NCI-H345 treated with DMSO at 0.1 percent for 48 hours (cell line): ENCODE data around the gene LSG1.
A peak's percentile ranks its signal among the peaks of the same experiment; 100 is the strongest.

Source experiments
- DNase-seq: peaks from one replicate; lab custom pipeline; 2025; ENCODE audit not compliant: unreplicated experiment; lab: John Stamatoyannopoulos, UW

The LSG1 gene

DNA sequence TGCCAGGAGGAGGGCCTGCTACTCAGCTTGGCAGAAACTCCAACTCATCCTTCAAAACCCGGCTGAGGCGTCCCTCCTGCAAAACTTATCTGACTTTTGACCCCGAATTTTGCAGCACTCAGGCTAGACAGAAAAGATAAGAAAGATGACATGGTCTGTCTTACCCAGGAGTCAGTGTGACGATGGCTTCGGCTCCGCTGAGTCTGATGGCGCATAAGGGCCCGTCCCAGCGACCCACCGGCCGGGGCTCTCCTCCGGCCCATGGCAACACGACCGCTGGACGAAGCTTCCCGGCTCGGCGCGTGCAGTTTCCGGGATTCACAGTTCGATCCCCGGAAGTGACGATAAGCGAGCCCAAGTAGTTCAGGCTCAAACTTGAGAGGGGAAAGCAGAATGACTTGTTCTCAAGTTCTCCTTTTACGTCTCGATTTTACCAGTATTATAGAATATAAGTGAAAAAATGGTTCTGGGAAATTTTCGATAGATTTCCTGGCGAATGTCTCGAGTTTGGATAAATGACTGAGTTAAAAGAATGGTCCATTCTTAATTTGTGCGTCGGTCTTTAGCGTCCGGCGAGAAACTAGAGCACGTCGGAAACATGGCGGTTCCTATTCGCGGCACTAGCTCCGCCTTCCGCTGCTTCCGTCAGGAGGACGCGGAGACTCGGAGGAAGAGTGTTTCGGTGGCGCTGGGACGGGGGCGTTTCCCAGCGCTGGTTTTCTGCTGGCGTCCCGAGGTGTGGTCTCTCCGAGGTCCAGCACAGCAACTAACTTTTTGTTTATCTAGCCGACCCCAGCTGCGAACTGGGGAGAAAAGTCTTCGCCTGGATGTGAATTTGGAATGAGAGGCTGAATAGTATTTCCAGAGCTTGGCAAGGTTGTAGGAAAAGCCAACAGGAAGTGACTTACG, at the start of gene LSG1:
Gene LSG1, minus strand, starts transcription at position 292 of the 909 bp plus-strand sequence. Its CDS starts 29 bp downstream, at position 263.
- peak; percentile 99 for DNase-seq

DNA sequence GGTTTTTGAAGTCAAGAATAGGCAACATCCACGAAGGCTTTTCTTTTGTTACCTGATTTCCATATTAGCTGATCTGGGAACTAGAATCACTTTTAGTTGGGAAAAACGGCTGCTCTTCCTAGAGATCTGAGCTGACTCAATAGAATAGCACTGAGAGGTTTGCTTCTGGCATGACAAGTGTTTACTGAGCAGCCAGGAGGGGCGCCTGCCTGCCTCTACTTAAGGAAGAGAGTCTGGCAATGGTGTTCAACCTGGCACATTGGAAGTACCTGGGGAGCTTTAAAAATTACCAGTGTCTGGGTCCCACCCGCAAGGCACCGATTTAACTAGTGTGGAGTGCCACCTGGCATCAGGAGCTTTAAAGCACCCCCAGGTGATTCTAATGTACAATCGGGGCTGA, 48.1 kb upstream of the LSG1 start:
- peak; percentile 89 for DNase-seq

GRCh38 chr3:194718079-194718478, 46.1 kb upstream of the LSG1 start:
- no peak for DNase-seq

- no peak for DNase-seq
These were observed 43.2 kb upstream of the LSG1 start for GRCh38 chr3:194715022-194715800.

- no peak for DNase-seq
These were observed 42.6 kb upstream of the LSG1 start for GRCh38 chr3:194714564-194714963.

- DNase-seq: no peak
These were observed 42.1 kb upstream of the LSG1 start for GRCh38 chr3:194714137-194714455.

DNA sequence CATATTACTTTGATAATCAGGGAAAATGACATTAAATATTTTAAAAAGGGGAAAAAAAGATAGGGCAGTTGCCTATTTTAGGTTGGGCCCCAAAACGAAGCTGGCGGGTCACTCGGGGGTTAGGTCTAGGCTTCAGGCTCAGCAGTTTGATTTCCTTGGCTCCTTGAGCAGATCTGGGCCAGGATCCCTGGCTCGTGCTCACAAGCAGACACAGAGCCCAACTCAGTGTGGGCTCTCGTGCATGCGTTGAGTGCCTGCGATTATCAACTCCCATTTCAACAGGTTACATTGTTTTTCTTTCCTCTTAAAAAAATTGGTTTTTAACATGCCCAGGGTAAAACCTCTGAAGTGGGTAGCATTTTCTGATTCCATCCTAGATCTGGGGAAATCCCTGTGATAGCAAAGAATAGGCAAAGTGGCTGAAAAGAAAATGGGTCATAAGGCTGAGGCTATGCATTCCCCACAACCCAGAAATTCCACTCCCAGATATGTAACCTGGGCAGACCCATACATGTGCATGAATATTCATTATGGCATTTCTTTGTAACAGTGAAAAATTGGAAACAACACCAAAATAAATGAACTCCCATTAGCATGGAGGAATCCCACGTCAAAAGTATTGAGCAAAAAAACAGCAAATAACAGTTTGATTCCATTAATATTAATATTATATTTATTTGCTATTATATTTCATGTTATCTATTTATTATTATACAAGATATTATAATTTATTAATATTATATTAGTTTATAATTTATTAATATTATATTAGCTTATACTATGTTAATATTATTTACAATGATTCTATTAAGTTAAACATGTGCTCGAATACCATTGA, 41.5 kb upstream of the LSG1 start:
- no peak for DNase-seq

DNA sequence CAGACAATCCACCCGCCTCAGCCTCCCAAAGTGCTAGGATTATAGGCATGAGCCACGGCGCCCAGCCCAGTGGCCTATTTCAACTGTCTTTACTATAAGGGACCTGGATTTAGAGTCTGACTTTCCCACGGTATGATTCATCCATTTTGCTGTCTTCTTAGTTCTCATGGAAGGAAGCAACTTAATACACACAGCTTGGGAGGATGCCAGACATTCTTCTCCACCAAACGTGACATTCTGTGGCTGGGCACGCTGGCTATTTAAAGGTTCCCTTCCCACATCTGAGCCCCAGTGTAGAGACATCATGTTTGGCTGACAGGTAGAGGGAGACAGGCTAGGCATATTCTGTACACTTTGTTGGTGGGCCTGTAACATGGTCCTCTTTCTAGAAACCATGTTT, 39.9 kb upstream of the LSG1 start:
- no peak for DNase-seq

DNA sequence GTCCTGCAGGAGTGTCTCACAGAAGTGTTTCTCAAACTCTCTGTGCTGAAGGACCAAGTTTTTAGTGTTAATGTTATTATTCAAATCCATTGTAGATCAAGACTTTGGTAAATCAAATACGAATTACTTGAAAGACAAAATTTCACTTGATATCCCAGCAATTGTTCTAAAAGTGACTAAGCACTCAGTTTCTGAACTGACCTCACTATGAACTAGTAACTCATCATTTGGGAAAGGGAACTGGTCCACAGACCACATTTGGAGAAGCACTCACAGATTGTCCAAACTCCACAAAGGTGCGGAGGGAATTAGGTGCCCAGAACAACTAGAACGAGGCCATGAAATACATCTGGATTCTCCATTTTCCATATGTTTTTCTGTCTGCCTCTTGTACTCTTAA, 39.3 kb upstream of the LSG1 start:
- DNase-seq: no peak

DNA sequence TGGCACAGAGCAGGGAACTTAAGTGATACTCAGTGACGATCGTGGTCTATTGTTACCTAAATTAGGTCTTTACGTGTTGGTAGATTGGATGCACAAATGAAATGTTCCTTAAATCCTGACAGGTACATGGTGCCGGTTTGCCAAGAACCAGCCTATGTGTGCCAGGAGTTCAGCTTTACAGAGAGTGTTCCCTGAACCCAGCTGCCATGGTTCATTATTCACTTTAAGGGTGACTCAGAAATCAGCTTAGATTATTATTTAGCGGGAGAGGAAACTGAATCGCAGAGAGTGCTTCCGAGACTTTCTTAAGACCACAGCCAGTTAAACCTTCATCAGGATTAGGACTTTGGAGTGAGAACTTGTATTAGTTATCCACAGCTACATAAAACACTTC, 35.2 kb upstream of the LSG1 start:
- no peak for DNase-seq

GRCh38 chr3:194705761-194706160, 33.8 kb upstream of the LSG1 start:
- no peak for DNase-seq

- no peak for DNase-seq
These were observed 33.2 kb upstream of the LSG1 start for GRCh38 chr3:194705227-194705626.

- DNase-seq: no peak
These were observed 30.6 kb upstream of the LSG1 start for GRCh38 chr3:194702545-194702944.

- no peak for DNase-seq
These were observed 24.7 kb upstream of the LSG1 start for GRCh38 chr3:194696702-194697101.

DNA sequence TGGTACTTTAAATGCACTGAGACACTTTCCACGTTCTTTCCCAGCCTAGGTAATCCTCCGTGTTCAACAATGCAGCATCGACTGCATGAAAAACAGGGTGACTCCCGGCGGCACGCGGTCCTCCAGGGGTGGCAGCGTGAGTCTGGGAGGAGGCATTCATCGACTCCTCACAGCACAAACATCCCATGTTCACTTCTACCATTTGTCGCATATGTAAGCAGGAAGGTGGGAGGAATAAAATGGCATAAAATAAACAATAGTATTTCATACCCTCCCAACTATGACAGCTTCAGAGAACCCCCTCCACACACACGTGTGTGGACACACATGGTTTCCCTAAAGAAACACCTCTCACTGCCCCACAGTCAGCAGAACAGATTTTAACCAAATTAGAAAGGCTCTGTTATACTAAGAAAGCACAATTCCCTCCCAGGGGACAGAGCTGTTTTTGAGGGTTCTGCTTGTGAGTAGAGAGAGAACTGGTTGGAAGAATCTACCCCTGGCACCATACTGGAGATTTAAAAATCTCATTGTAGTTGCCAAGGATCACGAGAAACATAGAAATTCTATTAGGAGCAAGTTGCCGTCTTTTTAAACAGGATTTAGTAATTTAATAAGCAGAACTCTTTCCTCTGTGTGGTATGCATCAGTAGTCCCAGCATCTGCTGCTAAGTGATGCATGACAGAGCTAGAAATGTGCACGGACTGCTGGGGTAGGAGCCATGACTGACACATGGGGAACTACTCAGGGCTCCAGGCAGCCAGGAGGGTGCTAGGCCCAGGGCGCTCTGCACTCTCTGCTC, 19.7 kb upstream of the LSG1 start:
- peak; percentile 41 for DNase-seq

- no peak for DNase-seq
These were observed 18.7 kb upstream of the LSG1 start for GRCh38 chr3:194690501-194691372.

GRCh38 chr3:194689493-194689944, 17.5 kb upstream of the LSG1 start:
- no peak for DNase-seq

DNA sequence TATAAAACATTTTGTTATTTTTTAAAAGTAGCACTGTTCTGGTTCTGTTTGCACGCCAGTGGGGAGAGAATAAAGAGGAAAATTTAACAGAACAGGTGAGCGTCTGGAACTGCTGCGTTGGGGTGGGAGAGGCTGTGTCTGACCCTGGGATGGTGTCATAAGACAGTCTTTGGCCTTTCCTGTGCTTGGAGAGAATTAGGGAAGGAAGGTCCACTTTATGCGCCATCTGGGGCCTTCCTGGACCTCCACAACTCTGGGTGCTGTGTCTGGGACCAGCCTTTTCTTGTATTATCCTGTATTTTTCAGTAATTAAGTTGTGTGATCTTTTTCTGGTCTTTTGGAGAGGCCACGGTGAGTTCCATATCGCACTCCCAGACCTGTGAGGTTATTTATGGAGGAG, 17.0 kb upstream of the LSG1 start:
- DNase-seq: no peak

DNA sequence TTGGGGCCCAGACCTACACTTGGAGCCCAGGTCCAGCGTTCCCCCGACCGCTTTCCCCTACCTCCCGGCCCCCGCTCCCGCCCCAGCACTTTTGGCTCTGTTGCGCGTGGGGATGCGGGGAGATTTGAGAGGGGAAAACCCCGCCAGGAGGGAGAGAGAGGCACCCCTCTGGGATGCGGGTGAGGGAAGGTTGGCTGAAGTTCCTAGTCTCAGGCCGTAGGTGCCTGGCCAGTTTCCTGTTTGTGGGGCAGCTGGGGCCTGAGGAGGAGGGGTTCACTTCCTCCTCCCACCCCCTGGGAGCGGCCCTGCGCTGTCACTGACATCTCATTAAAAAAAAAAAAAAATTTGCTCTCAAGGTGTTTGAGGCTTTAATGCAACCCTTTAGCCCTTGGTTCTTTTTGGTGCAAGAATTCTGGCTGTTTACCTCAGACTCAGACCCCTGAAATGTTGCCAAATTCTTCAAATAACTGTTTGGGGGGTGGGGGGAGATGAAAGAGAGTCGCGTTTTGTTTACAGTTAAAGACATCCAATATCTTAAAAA, 16.3 kb upstream of the LSG1 start:
- no peak for DNase-seq
